ENCODE results near the gene HACD4. TPM values are rescaled to one million over a fixed set of nuclear protein-coding genes. Genes with fewer than 3 reads are reported as not detected.

HACD4 gene
- total RNA-seq, result 10.0 and 22.0 TPM in 2 replicates

GRCh38 chr9:21031091-21031807, at the start of gene HACD4:
Gene HACD4, minus strand, starts transcription at chr9:21031640. Its CDS starts 50 bp downstream, at chr9:21031590.
- DNase-seq (ENCODE audit: low read depth), result peak; percentile 56
- peak within 1 kb of the TSS; percentile 65 for H3K4me3 ChIP-seq (ENCODE audit: low read depth, low read length)
- TF ChIP-seq CTCF (IDR thresholded peaks at IDR 0.05; ENCODE audit: insufficient read depth, low read depth, low read length), result no peak

GRCh38 chr9:21080793-21081192, 49.4 kb upstream of the HACD4 start:
- no peak for TF ChIP-seq CTCF (IDR thresholded peaks at IDR 0.05; ENCODE audit: insufficient read depth, low read depth, low read length)
- no peak overlapping the region for H3K4me3 ChIP-seq (ENCODE audit: low read depth, low read length)
- DNase-seq (ENCODE audit: low read depth), result no peak

GRCh38 chr9:21078702-21079101, 47.3 kb upstream of the HACD4 start:
- no peak for DNase-seq (ENCODE audit: low read depth)
- H3K4me3 ChIP-seq (ENCODE audit: low read depth, low read length), result no peak overlapping the region
- TF ChIP-seq CTCF (IDR thresholded peaks at IDR 0.05; ENCODE audit: insufficient read depth, low read depth, low read length), result peak; percentile 8

GRCh38 chr9:21077781-21078180, 46.3 kb upstream of the HACD4 start, which contains the start of gene IFNB1:
Gene IFNB1, minus strand, starts transcription at chr9:21077942. Its CDS starts 73 bp downstream, at chr9:21077869.
- TF ChIP-seq CTCF (IDR thresholded peaks at IDR 0.05; ENCODE audit: insufficient read depth, low read depth, low read length), result no peak
- H3K4me3 ChIP-seq (ENCODE audit: low read depth, low read length), result no peak within 1 kb of the TSS

GRCh38 chr9:21075484-21075883, 44.0 kb upstream of the HACD4 start:
- no peak for TF ChIP-seq CTCF (IDR thresholded peaks at IDR 0.05; ENCODE audit: insufficient read depth, low read depth, low read length)
- no peak overlapping the region for H3K4me3 ChIP-seq (ENCODE audit: low read depth, low read length)
- no peak for DNase-seq (ENCODE audit: low read depth)

More at GRCh38 chr9:21077781-21078180, 46.3 kb upstream of the HACD4 start, which contains the start of gene IFNB1:
- DNase-seq (ENCODE audit: low read depth), result no peak

- no peak for DNase-seq (ENCODE audit: low read depth)
- no peak overlapping the region for H3K4me3 ChIP-seq (ENCODE audit: low read depth, low read length)
- no peak for TF ChIP-seq CTCF (IDR thresholded peaks at IDR 0.05; ENCODE audit: insufficient read depth, low read depth, low read length)
These were observed 39.5 kb upstream of the HACD4 start for GRCh38 chr9:21070906-21071305.
